Activated T-cell treated with anti-CD3 and anti-CD28 coated beads, Interleukin-2, amount 50 U/mL, for 48 hours (primary cell): ENCODE data around the gene CCDC24.

Experiments used
- DNase-seq, 2 experiments: peaks; one replicate each; pipeline ENCODE4 v3.0.0-alpha.2; 2020

Gene CCDC24

GRCh38 chr1:43981135-43981491 lies 10.3 kb upstream of the CCDC24 start:
- no peak for DNase-seq

- DNase-seq, result no peak
These were observed 9.8 kb upstream of the CCDC24 start for GRCh38 chr1:43981636-43982035.

- no peak for DNase-seq
These were observed 9.2 kb upstream of the CCDC24 start for GRCh38 chr1:43982241-43982640.

GRCh38 chr1:43982808-43983207 lies 8.6 kb upstream of the CCDC24 start:
- DNase-seq, result no peak

- DNase-seq, result no peak
These were observed 8.0 kb upstream of the CCDC24 start for GRCh38 chr1:43983253-43983899.

GRCh38 chr1:43984855-43985254 lies 6.5 kb upstream of the CCDC24 start:
- no peak for DNase-seq

- DNase-seq, result no peak
These were observed 5.3 kb upstream of the CCDC24 start for GRCh38 chr1:43985984-43986595.

GRCh38 chr1:43986712-43987111 lies 4.7 kb upstream of the CCDC24 start:
- no peak for DNase-seq

GRCh38 chr1:43987159-43987902 lies 4.1 kb upstream of the CCDC24 start:
- DNase-seq, result no peak

GRCh38 chr1:43990271-43991199 lies 864 bp upstream of the CCDC24 start:
- peak in 1 of 2 experiments; percentile 36 for DNase-seq

GRCh38 chr1:43991200-43991475 lies 261 bp upstream of the CCDC24 start:
- DNase-seq, result no peak

- DNase-seq, result no peak
These were observed 1.0 kb downstream of the CCDC24 start for GRCh38 chr1:43992232-43992995.

GRCh38 chr1:43993206-43993914 lies 2.0 kb downstream of the CCDC24 start:
- DNase-seq, result no peak

GRCh38 chr1:43994071-43994470 lies 2.7 kb downstream of the CCDC24 start:
- no peak for DNase-seq

- no peak for DNase-seq
These were observed 3.7 kb downstream of the CCDC24 start for GRCh38 chr1:43994794-43995790.

GRCh38 chr1:43995984-43996732 lies 4.8 kb downstream of the CCDC24 start:
- DNase-seq, result no peak

- DNase-seq, result no peak
These were observed 5.3 kb downstream of the CCDC24 start for GRCh38 chr1:43996733-43997115.

- no peak for DNase-seq
These were observed 6.0 kb downstream of the CCDC24 start for GRCh38 chr1:43997295-43997999.

GRCh38 chr1:43998000-43998378 lies 6.6 kb downstream of the CCDC24 start:
- no peak for DNase-seq
